GM12878 (cell line): ENCODE results near the gene FAM120A.

Experiments
- CTCF ChIP-seq, 3 experiments: IDR thresholded peaks in 2 of 3; conservative IDR thresholded peaks in 1 of 3; 2 replicates each; pipeline ENCODE4 v1.5.1; 2011; ENCODE audit warnings: low read depth in 3 of 3, low read length in 3 of 3, mild to moderate bottlenecking in 3 of 3, control low read depth in 2 of 3, moderate library complexity in 2 of 3, inconsistent platforms in 1 of 3, mixed read lengths in 1 of 3; ENCODE audit not compliant: control insufficient read depth in 2 of 3, insufficient read depth in 1 of 3; ENCODE audit errors: extremely low read depth in 1 of 3
- HCFC1 ChIP-seq: fragments of 150-350 bp; IDR thresholded peaks from 2 replicates; pipeline ENCODE4 v1.6.1; 2014; ENCODE audit warnings: low read length
- SMC3 ChIP-seq: IDR thresholded peaks from 2 replicates; pipeline ENCODE4 v1.6.1; 2011; ENCODE audit warnings: low read length, improper control_type of control experiment, borderline replicate concordance

GRCh38 chr9:93406371-93406770 lies 45.1 kb upstream of the FAM120A start:
- no peak for TF ChIP-seq HCFC1
- no peak for TF ChIP-seq SMC3
- TF ChIP-seq CTCF (IDR thresholded peaks at IDR 0.05 in 2 of 3, conservative IDR thresholded peaks at IDR 0.05 in 1 of 3; ENCODE audit: control insufficient read depth in 2 of 3, extremely low read depth in 1 of 3, insufficient read depth in 1 of 3, low read depth in 3 of 3, low read length in 3 of 3): no peak
